ENCODE data around the gene COL18A1. TPM values are rescaled to one million over a fixed set of nuclear protein-coding genes. Genes with fewer than 3 reads are reported as not detected.
"Not testable (repeated sequence)": the region's sequence is repeated elsewhere in the genome, so short reads cannot be mapped to it uniquely, and the experiment has no call there.

The COL18A1 gene
- total RNA-seq, 1 donor from 2014 or later: 51.6 TPM

DNA sequence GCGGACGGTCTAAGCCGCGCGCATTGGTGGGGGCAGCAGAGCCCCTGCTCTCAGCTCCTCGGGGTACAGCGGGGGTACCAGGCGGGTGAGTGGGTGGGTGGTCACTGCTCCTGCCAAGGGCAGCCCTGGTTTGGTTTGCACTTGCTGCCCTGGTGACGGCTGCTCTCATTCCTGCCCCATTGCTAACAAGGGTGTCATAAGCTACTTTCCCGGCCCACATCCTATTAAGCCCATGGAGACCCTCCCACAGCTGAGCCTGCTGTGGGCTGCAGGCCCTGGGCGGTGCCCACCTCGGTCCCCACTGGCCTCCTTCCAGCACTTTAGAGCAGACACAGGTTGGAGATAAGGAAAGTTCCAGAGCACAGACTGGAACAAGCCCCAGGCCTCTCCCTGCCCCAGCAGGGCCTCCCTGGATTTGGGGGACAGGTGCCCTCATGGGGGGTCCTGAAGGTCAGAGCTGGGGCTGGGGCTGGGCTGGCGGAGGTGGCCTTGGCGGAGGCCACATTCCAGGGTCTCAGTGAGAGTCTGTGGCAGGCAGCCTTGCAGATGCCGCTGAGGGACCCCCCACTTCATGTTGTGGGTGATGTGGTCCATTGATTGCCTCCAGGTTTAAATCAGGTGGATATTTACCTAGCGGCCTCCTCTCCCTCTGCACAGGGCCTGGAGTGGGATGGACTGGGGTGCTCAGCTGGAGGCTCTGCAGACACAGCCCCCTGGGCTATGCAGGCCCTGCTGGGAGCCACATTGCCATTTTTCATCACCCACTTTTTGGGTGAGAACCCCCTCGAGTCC, 27.0 kb downstream of the COL18A1 start:
- DNase-seq (ENCODE audit: missing footprints) (no peak), ATAC-seq (no peak)
- intact Hi-C loops (cut with DNase I): no loop called here

DNA sequence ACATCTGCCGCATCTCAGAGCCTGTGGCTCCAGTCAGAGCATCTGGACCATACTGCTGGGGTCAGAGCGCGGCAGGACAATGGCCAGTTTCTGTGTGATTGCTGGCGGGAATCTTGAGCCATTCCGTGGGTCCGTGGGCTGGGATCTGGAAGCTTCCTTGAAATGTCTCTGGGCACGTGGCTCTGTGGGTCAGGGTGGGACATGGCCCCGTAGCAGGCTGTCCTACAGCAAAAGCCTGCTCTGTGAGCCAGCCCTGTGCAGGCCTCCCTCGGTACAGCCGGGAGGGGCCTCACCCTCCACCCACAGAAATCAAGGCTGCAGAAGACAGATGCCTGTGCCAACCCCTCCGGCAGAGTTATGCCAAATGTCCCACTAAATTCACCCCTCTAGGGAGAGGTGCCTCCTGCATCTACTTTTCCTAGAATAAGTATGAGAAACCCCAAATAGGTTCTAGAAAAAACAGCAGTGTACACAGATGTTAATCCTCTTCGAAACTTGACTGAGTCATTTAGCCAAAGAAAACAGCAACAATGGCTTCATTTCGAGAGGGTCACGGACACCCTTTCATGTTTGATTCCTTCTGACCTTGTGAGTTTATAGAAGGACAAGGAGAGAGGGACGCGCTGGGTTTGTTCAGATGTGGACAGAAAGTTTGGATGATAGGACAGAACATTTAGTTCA, 27.8 kb downstream of the COL18A1 start:
- peak; percentile 64 for ATAC-seq
- DNase-seq (ENCODE audit: missing footprints): no peak
- intact Hi-C loops (cut with DNase I): no loop called here

DNA sequence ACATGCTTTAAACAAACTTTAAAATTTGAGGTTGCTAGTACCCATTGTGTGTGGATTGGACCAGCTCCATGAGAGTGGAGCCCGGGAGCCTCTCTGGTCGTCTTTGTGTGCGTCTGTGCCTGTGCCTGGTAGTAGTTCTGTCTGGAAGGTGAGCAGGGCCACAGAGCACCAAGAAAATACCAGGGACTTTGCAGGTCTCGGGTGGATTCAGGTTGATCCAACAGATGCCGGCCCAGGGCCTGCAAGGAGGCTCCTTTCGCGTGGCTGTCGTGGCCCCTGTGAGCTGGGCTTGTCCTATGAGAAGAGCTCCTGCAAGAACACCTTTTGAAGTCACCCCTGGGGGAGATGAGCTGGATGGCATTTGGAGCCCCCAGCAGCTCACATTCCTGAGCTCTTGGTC, 28.3 kb downstream of the COL18A1 start:
- ATAC-seq (no peak), DNase-seq (ENCODE audit: missing footprints) (no peak)
- intact Hi-C loops (cut with DNase I): no loop called here

DNA sequence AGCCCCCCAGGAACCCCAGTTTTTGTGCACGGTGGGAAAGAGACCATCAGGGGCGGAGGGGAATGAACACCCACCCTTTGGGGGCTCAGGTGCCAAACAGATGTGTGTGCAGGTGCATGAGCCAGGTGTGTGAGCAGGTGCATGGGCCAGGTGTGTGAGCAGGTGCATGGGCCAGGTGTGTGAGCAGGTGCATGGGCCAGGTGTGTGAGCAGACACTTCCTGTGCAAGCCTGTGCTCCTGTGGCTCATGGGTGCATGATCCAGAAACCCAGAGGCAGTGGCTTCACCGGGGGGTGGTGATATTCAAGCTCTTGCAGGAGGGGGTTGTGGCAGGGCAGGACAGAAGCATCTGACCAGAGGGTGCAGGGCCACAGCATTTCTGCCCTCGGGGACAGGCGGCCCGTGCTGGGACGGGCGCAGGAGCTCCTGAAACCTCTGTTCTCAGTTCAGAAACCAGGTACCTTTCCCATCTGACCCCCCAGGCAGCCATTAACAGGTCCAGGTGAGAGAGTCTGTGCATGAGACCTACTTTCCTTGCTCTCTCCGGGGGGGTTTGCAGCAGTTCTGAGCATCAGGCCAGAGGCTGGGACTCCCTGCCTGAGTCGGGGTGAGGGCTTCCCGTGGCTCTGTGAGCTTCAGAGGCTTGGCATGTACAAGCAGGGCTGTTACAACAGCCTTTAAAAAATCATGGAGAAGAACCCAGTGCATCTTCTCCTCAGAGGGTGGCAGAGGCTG, 29.1 kb downstream of the COL18A1 start:
- intact Hi-C loops (cut with DNase I): no loop called here
- ATAC-seq (no peak), DNase-seq (ENCODE audit: missing footprints) (no peak)

DNA sequence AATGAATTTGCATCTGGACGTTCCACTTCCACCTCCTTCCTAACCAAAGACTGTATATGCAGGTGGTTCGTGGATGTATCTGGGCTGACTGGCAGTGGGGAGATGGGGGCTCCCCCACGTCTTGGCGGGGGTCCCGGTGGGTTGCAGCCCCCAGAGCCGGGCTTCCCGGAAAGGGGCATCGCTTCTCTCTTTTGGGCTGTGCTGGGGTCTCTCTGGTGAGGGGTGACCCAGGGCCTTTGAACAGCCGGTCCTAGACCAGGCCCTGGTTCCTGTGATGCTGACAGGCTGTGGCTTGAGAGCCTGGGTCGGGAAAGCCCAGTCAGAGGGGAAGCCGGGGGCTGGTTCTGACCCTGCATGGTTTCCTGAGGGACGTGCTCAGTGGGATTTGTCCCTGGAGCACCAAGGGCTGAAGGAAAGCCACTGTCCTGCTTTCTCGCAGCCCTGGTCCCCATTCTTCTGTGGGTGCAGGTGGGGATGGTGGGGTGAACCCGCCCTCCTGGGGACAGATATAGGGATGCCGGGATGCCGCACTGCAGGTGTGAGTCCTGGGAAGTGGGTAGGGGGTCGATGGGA, 29.8 kb downstream of the COL18A1 start:
- DNase-seq (ENCODE audit: missing footprints) (no peak), ATAC-seq (no peak)
- intact Hi-C loops (cut with DNase I): loop anchor here (5.0 kb wide), 1 partner anchor 292 kb away; no protein-coding TSS in a partner anchor

DNA sequence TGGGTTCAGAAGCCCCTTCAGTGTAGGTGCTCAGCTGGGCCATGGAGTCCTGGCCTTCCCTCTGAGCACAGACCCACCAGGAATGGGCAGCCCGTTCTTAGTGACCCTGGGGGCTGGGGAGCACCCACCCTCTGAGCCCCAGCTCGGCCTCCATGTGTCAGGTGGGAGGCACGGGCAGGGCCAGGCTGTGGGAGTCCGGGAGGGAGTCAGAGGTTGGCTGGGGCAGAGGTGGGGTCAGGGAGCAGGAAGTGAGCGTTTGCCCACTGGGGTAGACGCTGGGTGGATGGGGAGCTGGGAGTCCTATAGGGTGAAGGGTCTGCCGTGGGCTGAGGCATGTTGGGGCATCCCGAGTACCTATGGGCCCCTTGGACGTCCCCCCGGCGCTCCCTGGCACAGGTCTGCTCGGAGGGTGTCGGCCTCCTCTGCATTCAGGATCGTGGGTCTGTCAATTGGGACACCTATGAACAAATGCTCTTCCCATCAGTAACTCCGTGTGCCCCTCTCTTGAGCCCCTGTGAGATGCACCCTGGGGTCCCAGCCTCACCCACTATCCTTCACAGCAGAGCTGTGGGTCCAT, 30.5 kb downstream of the COL18A1 start:
- intact Hi-C loops (cut with DNase I): loop anchor here (5.0 kb wide), 1 partner anchor 293 kb away; no protein-coding TSS in a partner anchor
- DNase-seq (ENCODE audit: missing footprints) (no peak), ATAC-seq (no peak)

DNA sequence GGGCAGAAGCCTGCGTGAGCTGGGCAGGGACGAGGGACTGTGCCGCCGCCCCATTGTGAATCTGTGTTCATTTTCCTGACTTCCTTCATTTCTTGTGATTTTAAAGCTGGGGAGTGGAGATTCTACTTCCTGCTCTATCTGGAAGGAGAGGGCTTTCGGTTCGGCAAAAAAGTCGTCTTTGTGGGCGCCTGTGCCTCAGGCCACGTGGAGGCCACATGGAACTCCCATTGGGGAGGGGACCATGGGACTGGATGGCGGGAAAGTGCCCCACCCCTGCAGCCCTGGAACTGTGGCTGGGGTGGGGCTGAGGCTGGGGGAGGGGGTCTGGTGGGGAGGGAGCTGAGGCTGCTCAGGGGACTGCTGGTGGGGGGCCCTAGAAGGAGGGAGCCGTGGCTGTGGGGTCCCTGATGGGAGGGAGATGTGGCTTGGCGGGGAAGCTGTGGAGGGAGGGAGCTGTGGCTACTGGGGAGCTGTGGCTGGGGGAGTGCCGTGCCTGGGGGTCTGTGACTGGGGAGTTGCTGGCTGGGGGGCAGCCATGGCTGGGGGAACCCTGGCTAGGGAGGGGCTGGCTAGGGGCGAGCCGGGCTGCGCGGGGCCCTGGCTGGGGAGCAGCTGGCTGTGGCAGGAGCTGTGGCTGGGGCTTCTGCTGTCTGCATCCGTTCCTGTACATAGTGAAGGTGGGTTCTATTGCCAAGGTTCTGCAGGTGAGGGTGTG, 31.5 kb downstream of the COL18A1 start:
- intact Hi-C loops (cut with DNase I): loop anchor here (5.0 kb wide), 1 partner anchor 294 kb away; no protein-coding TSS in a partner anchor
- peak; percentile 25 for DNase-seq (ENCODE audit: missing footprints)
- ATAC-seq: no peak

DNA sequence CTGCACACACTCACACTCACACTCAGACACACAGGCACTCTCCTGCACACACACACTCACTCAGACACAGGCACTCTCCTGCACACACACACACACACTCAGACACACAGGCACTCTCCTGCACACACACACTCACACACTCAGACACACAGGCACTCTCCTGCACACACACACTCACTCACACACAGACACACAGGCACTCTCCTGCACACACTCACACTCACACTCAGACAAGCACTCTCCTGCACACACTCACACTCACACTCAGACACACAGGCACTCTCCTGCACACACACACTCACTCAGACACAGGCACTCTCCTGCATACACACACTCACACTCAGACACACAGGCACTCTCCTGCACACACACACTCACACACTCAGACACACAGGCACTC, 32.9 kb downstream of the COL18A1 start:
- not testable (repeated sequence) for ATAC-seq; DNase-seq (ENCODE audit: missing footprints)
- intact Hi-C loops (cut with DNase I): loop anchor here (2.0 to 5.0 kb wide), 3 partner anchors 33 to 296 kb away; partner anchors contain the start of gene COL18A1

DNA sequence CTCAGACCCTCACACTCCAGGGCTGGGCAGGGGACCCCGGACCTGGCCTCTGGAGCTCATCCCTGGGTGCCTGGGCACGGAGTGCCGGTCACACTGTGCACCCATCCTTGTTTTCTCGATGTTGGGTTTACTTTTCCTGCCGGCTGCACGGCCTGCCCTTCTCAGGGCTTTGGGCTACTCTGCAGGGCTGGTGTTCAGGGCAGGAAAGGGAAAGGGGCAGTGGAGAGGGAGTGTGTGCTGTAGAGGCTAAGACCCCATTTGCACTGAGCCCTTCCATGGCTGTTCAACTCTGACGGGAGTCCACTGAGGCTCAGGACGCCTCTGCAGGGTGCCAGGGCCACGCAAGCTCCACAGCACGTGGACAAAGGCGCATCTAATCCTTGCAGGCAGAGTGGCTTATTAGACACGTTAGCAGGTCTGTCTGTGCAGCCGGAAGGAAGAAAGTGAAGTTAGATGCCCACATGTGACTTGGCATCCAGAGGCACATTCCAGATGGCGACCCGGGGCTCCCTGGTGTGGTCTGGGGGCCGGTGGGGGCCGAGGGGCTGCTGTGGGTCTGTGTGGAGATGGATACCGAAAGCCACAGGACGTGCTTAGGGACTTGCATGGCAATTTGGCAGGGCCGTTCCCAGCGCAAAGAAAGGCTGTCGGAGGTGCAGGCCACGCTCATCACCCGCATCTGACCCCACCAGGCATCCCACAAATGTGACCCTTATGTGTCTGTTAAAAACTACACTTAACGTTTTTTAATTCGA, 33.6 kb downstream of the COL18A1 start:
- peak; percentile 6 for ATAC-seq
- intact Hi-C loops (cut with DNase I): loop anchor here (1.0 to 5.0 kb wide), 4 partner anchors 34 to 296 kb away; partner anchors contain the start of gene COL18A1
- DNase-seq (ENCODE audit: missing footprints): peak; percentile 54

DNA sequence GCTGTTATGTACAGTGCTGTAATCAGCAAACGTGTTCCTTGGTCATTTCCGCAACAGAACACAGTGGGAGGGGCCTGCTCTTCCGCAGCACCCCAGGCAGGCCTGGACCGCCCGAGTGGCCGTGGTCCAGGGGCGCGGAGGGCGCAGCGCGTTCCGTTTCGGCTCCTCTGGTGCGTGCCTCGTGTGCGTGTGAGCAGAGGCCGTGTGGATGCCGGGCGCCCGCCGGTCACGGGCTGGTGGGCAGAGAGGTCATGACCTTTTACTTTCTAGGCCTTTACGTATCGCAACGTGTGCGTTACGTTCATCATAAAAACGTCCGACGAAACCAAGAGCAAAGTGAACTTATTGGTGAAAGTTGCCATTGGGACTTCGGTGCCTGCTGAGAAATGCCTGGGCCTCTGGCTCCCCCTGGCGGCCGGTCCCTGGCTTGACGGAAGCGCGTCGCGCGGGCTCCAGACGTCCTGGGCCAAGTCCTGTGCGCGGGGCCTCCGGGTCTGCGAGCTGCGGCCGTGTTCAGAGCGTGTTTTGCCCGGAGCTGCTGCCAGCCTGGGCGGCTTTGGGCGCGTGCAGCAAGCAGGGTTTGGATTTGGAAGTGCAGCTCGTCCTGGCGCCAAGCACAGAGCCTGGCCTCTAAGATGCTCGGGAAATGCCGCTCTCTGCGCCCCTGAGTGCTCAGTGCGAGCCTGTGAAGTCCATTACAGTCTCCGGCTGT, 34.4 kb downstream of the COL18A1 start:
- peak; percentile 85 for ATAC-seq
- intact Hi-C loops (cut with DNase I): loop anchor here (1.0 to 5.0 kb wide), 4 partner anchors 35 to 297 kb away; partner anchors contain the start of gene COL18A1
- peak; percentile 92 for DNase-seq (ENCODE audit: missing footprints)

DNA sequence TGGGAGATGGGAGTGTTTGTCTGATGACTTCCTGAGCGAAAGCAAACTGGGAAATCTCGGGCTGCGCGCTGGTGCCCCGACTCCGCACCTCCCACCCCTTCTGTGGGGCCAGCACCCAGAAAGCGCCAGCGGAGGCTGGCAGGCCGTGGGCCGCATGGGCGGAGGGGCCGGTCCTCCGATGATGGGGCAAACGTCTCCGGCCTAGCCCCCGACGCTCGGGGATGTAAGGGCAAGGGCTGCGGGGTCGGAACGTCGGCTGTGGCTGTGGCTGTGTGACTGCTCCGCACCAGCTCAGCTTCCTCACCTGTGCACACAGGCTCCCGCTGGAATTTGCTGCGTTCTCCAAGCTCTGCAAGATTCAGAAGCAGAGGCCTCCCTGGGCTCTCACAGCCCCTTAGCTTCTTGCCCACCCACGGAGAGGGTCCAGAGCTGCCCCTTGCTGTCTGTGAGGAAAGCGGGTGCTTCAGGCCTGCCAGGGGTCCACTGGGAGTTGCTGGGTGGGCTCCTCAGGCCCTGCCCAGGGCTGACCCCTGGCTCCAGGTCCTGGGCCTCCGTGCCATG, 35.0 kb downstream of the COL18A1 start:
- DNase-seq (ENCODE audit: missing footprints) (peak; percentile 64), ATAC-seq (no peak)
- intact Hi-C loops (cut with DNase I): loop anchor here (1.0 to 5.0 kb wide), 4 partner anchors 35 to 298 kb away; partner anchors contain the start of gene COL18A1

DNA sequence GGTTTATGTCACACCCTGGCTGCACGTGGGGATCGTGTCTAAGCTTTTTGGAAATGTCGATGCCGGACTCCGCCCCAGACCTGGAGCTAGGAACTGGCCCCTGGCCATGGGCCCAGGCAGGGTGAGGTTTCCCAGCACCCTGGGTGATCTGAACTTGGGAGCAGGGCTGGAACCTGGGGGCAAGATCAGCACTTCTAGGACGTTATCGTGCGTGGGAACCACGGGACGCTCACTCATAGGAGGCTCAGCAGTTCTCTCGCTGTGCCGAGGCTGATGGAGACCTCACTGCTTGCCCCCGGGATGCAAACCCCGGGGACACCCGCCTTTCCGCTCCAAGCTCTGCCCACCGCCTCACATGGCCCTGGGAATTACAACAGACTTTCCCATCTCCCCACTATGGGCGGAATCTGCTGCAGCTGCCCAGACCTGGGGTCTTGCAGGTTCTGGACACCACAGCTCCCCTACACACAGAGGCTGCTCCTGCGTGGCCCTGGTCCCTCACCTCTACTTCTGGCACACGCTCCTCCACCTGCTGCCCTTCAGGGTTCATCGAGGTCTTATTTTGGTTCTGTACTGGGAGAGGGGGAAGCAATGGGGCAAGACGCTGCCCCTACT, 35.9 kb downstream of the COL18A1 start:
- intact Hi-C loops (cut with DNase I): no loop called here
- DNase-seq (ENCODE audit: missing footprints) (peak; percentile 15), ATAC-seq (no peak)

DNA sequence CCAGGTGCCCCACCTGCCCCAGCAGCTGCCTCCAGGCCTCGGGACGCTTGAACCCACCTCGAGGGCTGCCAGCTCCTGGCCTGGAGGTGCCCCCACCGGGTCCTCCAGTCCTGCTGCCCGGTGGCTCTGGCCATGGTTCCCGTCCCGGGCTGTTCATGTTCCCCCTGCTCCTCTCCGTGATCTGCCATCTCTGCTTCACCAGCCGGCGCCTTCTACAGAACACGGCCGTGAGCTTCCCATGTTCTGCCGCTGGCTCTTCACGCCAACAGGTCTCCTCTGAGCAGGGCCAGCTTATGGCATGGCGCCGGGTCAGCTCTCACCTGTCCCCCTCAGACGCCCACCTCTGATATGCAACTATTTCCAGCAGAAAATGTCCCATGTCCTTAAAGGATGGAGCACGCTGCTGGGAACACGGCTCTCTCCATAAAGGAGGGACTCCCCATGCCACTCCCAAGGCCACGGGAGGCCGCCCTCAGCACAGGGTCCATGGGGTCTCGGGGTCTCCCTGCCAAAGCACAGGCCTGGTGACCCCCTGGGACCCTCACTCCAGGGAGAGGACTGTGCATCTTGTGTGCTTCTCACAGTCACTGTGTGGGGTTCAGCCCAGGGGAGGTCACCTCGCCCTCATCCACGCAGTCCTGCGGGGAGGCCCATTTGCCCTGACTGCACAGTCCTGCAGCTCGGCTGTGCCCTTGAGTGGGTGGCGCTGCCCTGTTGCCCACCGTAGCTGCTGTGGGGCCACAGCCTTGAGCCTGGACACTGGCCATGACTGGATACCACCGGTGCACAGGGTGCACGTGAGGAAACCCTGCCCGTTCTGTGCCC, 36.7 kb downstream of the COL18A1 start:
- intact Hi-C loops (cut with DNase I): no loop called here
- ATAC-seq (no peak), DNase-seq (ENCODE audit: missing footprints) (peak; percentile 55)

DNA sequence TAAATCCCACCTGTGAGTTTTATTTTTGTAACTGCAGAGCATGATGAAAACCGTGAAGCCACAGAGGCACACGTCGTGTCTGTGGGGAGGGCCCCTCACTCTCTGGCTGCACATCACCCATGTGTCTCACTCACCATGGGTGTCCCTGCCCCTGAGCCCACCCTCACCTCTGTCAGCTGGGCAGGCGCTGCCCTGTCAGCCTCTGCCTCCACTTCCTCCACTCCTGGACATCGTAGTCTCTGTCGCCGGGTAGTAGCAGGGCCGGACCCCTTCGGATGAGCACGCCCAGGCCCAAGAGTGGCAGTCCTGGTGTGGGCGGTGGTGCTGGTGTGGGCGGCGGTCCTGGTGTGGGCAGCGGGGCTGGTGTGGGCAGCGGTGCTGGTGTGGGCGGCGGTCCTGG, 37.3 kb downstream of the COL18A1 start:
- intact Hi-C loops (cut with DNase I): no loop called here
- ATAC-seq (no peak), DNase-seq (ENCODE audit: missing footprints) (peak; percentile 21)

Data from Right ventricle myocardium inferior (tissue), 1 donor.